NB4 (cell line): ENCODE data around the gene INHA.

Source experiments
- POLR2A ChIP-seq: IDR thresholded peaks from 2 replicates; pipeline ENCODE4 v1.6.1; 2011; ENCODE audit warnings: mild to moderate bottlenecking; ENCODE audit not compliant: insufficient read length; ENCODE audit errors: extremely low read depth
- TF ChIP-seq, protein P1 (sequence below): IDR thresholded peaks from one replicate; pipeline ENCODE4 v1.5.1; 2012; ENCODE audit warnings: low read depth, low read length

DNA sequence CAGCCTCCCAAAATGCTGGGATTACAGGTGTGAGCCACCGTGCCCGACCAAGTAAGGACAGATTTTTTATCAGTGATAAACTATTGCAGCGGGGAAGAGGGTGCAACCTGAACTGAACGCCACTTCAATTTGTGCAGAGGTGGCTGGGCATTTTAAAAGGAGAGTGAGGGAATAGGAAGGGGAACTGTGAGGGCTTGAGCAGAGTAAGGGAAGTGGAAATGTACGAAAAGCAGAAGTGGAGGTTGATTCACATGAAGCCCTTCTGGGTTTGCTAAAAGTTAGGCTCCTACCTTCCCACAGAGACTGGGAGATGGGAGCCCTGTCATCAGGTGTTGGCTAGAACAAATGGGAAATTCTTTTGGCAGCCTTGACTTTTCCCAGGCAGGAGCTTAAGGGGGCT, 31.7 kb downstream of the INHA start:
- no peak for TF ChIP-seq POLR2A
- TF ChIP-seq, protein P1, sequence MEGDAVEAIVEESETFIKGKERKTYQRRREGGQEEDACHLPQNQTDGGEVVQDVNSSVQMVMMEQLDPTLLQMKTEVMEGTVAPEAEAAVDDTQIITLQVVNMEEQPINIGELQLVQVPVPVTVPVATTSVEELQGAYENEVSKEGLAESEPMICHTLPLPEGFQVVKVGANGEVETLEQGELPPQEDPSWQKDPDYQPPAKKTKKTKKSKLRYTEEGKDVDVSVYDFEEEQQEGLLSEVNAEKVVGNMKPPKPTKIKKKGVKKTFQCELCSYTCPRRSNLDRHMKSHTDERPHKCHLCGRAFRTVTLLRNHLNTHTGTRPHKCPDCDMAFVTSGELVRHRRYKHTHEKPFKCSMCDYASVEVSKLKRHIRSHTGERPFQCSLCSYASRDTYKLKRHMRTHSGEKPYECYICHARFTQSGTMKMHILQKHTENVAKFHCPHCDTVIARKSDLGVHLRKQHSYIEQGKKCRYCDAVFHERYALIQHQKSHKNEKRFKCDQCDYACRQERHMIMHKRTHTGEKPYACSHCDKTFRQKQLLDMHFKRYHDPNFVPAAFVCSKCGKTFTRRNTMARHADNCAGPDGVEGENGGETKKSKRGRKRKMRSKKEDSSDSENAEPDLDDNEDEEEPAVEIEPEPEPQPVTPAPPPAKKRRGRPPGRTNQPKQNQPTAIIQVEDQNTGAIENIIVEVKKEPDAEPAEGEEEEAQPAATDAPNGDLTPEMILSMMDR, result no peak
